ENCODE results near the gene PPTC7.
"Not testable (repeated sequence)": the region's sequence is repeated elsewhere in the genome, so short reads cannot be mapped to it uniquely, and the experiment has no call there.

The PPTC7 gene

GRCh38 chr12:110579535-110580253 lies 3.4 kb downstream of the PPTC7 start:
- Histone ChIP-seq H3K9me3 (ENCODE audit: control insufficient read depth, low read depth, low read length) (no peaks in the 10 kb centered on the region), H3K4me1 (ENCODE audit: control insufficient read depth, low read depth, low read length) (peaks cover 12% of the 10 kb centered on the region), H3K27me3 (ENCODE audit: control insufficient read depth, insufficient read depth, low read length) (peaks cover 4% of the 10 kb centered on the region), H3K36me3 (ENCODE audit: control insufficient read depth, low read depth, low read length) (no peaks in the 10 kb centered on the region), H3K27ac (ENCODE audit: low read length) (no peak overlapping the region), H3K9ac (ENCODE audit: low read length) (no peak overlapping the region), H3K4me3 (ENCODE audit: low read length) (no peak overlapping the region)

- H3K27me3 ChIP-seq (ENCODE audit: control insufficient read depth, insufficient read depth, low read length) = peaks cover 4% of the 10 kb centered on the region
- H3K4me1 ChIP-seq (ENCODE audit: control insufficient read depth, low read depth, low read length) = peaks cover 12% of the 10 kb centered on the region
- H3K27ac ChIP-seq (ENCODE audit: low read length) = no peak overlapping the region
- no peak overlapping the region for H3K9ac ChIP-seq (ENCODE audit: low read length)
- H3K9me3 ChIP-seq (ENCODE audit: control insufficient read depth, low read depth, low read length) = no peaks in the 10 kb centered on the region
- H3K4me3 ChIP-seq (ENCODE audit: low read length) = no peak overlapping the region
- no peaks in the 10 kb centered on the region for H3K36me3 ChIP-seq (ENCODE audit: control insufficient read depth, low read depth, low read length)
Observed at GRCh38 chr12:110578694-110579534, 4.2 kb downstream of the PPTC7 start.

GRCh38 chr12:110577864-110578693 lies 5.0 kb downstream of the PPTC7 start:
- Histone ChIP-seq H3K9me3 (ENCODE audit: control insufficient read depth, low read depth, low read length) (no peaks in the 10 kb centered on the region), H3K36me3 (ENCODE audit: control insufficient read depth, low read depth, low read length) (no peaks in the 10 kb centered on the region), H3K4me1 (ENCODE audit: control insufficient read depth, low read depth, low read length) (peaks cover 8% of the 10 kb centered on the region), H3K9ac (ENCODE audit: low read length) (no peak overlapping the region), H3K27ac (ENCODE audit: low read length) (no peak overlapping the region), H3K27me3 (ENCODE audit: control insufficient read depth, insufficient read depth, low read length) (peaks cover 4% of the 10 kb centered on the region), H3K4me3 (ENCODE audit: low read length) (no peak overlapping the region)

GRCh38 chr12:110576504-110576903 lies 6.6 kb downstream of the PPTC7 start:
- peaks cover under 1% of the 10 kb centered on the region for H3K27me3 ChIP-seq (ENCODE audit: control insufficient read depth, insufficient read depth, low read length)
- H3K4me3 ChIP-seq (ENCODE audit: low read length) = no peak overlapping the region
- H3K36me3 ChIP-seq (ENCODE audit: control insufficient read depth, low read depth, low read length) = no peaks in the 10 kb centered on the region
- H3K9me3 ChIP-seq (ENCODE audit: control insufficient read depth, low read depth, low read length) = peaks cover 7% of the 10 kb centered on the region
- H3K27ac ChIP-seq (ENCODE audit: low read length) = no peak overlapping the region
- no peak overlapping the region for H3K9ac ChIP-seq (ENCODE audit: low read length)
- peaks cover 6% of the 10 kb centered on the region for H3K4me1 ChIP-seq (ENCODE audit: control insufficient read depth, low read depth, low read length)

- Histone ChIP-seq H3K9ac (ENCODE audit: low read length) (no peak overlapping the region), H3K4me3 (ENCODE audit: low read length) (no peak overlapping the region), H3K27ac (ENCODE audit: low read length) (no peak overlapping the region), H3K4me1 (ENCODE audit: control insufficient read depth, low read depth, low read length) (peaks cover 6% of the 10 kb centered on the region), H3K27me3 (ENCODE audit: control insufficient read depth, insufficient read depth, low read length) (no peaks in the 10 kb centered on the region), H3K36me3 (ENCODE audit: control insufficient read depth, low read depth, low read length) (no peaks in the 10 kb centered on the region), H3K9me3 (ENCODE audit: control insufficient read depth, low read depth, low read length) (peaks cover 10% of the 10 kb centered on the region)
Observed at GRCh38 chr12:110575326-110575725, 7.8 kb downstream of the PPTC7 start.

- H3K4me1 ChIP-seq (ENCODE audit: control insufficient read depth, low read depth, low read length); H3K4me3 ChIP-seq (ENCODE audit: low read length); H3K27me3 ChIP-seq (ENCODE audit: control insufficient read depth, insufficient read depth, low read length); H3K36me3 ChIP-seq (ENCODE audit: control insufficient read depth, low read depth, low read length); H3K27ac ChIP-seq (ENCODE audit: low read length); H3K9me3 ChIP-seq (ENCODE audit: control insufficient read depth, low read depth, low read length); H3K9ac ChIP-seq (ENCODE audit: low read length): not testable (repeated sequence)
Observed at GRCh38 chr12:110574717-110575230, 8.3 kb downstream of the PPTC7 start.

- no peaks in the 10 kb centered on the region for H3K27me3 ChIP-seq (ENCODE audit: control insufficient read depth, insufficient read depth, low read length)
- H3K4me1 ChIP-seq (ENCODE audit: control insufficient read depth, low read depth, low read length) = peaks cover under 1% of the 10 kb centered on the region
- H3K9ac ChIP-seq (ENCODE audit: low read length) = no peak overlapping the region
- H3K4me3 ChIP-seq (ENCODE audit: low read length) = no peak overlapping the region
- H3K36me3 ChIP-seq (ENCODE audit: control insufficient read depth, low read depth, low read length) = no peaks in the 10 kb centered on the region
- no peak overlapping the region for H3K27ac ChIP-seq (ENCODE audit: low read length)
- H3K9me3 ChIP-seq (ENCODE audit: control insufficient read depth, low read depth, low read length) = peaks cover 10% of the 10 kb centered on the region
Observed at GRCh38 chr12:110574044-110574443, 9.1 kb downstream of the PPTC7 start.

- not testable (repeated sequence) for H3K9me3 ChIP-seq (ENCODE audit: control insufficient read depth, low read depth, low read length); H3K4me1 ChIP-seq (ENCODE audit: control insufficient read depth, low read depth, low read length); H3K9ac ChIP-seq (ENCODE audit: low read length); H3K4me3 ChIP-seq (ENCODE audit: low read length); H3K27ac ChIP-seq (ENCODE audit: low read length); H3K36me3 ChIP-seq (ENCODE audit: control insufficient read depth, low read depth, low read length); H3K27me3 ChIP-seq (ENCODE audit: control insufficient read depth, insufficient read depth, low read length)
Observed at GRCh38 chr12:110570798-110571197, 12.3 kb downstream of the PPTC7 start.

- H3K4me1 ChIP-seq (ENCODE audit: control insufficient read depth, low read depth, low read length); H3K4me3 ChIP-seq (ENCODE audit: low read length); H3K9ac ChIP-seq (ENCODE audit: low read length); H3K36me3 ChIP-seq (ENCODE audit: control insufficient read depth, low read depth, low read length); H3K9me3 ChIP-seq (ENCODE audit: control insufficient read depth, low read depth, low read length); H3K27me3 ChIP-seq (ENCODE audit: control insufficient read depth, insufficient read depth, low read length); H3K27ac ChIP-seq (ENCODE audit: low read length): not testable (repeated sequence)
Observed at GRCh38 chr12:110569838-110570237, 13.3 kb downstream of the PPTC7 start.

- Histone ChIP-seq H3K4me3 (ENCODE audit: low read length) (no peak overlapping the region), H3K36me3 (ENCODE audit: control insufficient read depth, low read depth, low read length) (no peaks in the 10 kb centered on the region)
Observed at GRCh38 chr12:110568752-110569151, 14.4 kb downstream of the PPTC7 start.

GRCh38 chr12:110566993-110567392 lies 16.1 kb downstream of the PPTC7 start:
- peaks cover 7% of the 10 kb centered on the region for H3K9me3 ChIP-seq (ENCODE audit: control insufficient read depth, low read depth, low read length)
- no peaks in the 10 kb centered on the region for H3K36me3 ChIP-seq (ENCODE audit: control insufficient read depth, low read depth, low read length)
- H3K4me3 ChIP-seq (ENCODE audit: low read length) = no peak overlapping the region
- H3K9ac ChIP-seq (ENCODE audit: low read length) = no peak overlapping the region
- no peaks in the 10 kb centered on the region for H3K4me1 ChIP-seq (ENCODE audit: control insufficient read depth, low read depth, low read length)
- H3K27ac ChIP-seq (ENCODE audit: low read length) = no peak overlapping the region
- H3K27me3 ChIP-seq (ENCODE audit: control insufficient read depth, insufficient read depth, low read length) = no peaks in the 10 kb centered on the region

More at GRCh38 chr12:110568752-110569151, 14.4 kb downstream of the PPTC7 start:
- no peak overlapping the region for H3K9ac ChIP-seq (ENCODE audit: low read length)
- H3K9me3 ChIP-seq (ENCODE audit: control insufficient read depth, low read depth, low read length) = peaks cover 10% of the 10 kb centered on the region
- no peaks in the 10 kb centered on the region for H3K27me3 ChIP-seq (ENCODE audit: control insufficient read depth, insufficient read depth, low read length)
- no peak overlapping the region for H3K27ac ChIP-seq (ENCODE audit: low read length)
- no peaks in the 10 kb centered on the region for H3K4me1 ChIP-seq (ENCODE audit: control insufficient read depth, low read depth, low read length)

All from iPS-18a (cell line).